ENCODE data around the gene VPS37D. TPM values are rescaled to one million over a fixed set of nuclear protein-coding genes. Genes with fewer than 3 reads are reported as not detected.
"Not testable (repeated sequence)": the region's sequence is repeated elsewhere in the genome, so short reads cannot be mapped to it uniquely, and the experiment has no call there.

VPS37D gene
- total and polyA plus RNA-seq, 7 donors: 0.60 to 8.7 (median 2.6) TPM; not detected in 1

- TF ChIP-seq POLR2A (IDR thresholded peaks at IDR 0.05) (no peak), POLR2AphosphoS5 (IDR thresholded peaks at IDR 0.05) (no peak), EP300 (IDR thresholded peaks at IDR 0.05) (no peak)
- TF ChIP-seq, protein P1, sequence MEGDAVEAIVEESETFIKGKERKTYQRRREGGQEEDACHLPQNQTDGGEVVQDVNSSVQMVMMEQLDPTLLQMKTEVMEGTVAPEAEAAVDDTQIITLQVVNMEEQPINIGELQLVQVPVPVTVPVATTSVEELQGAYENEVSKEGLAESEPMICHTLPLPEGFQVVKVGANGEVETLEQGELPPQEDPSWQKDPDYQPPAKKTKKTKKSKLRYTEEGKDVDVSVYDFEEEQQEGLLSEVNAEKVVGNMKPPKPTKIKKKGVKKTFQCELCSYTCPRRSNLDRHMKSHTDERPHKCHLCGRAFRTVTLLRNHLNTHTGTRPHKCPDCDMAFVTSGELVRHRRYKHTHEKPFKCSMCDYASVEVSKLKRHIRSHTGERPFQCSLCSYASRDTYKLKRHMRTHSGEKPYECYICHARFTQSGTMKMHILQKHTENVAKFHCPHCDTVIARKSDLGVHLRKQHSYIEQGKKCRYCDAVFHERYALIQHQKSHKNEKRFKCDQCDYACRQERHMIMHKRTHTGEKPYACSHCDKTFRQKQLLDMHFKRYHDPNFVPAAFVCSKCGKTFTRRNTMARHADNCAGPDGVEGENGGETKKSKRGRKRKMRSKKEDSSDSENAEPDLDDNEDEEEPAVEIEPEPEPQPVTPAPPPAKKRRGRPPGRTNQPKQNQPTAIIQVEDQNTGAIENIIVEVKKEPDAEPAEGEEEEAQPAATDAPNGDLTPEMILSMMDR (IDR thresholded peaks at IDR 0.05): no peak
- intact Hi-C loops (cut with DNase I): no loop called here
- Histone ChIP-seq H3K27ac (no peak overlapping the region), H3K27me3 (no peaks in the 10 kb centered on the region), H3K36me3 (no peaks in the 10 kb centered on the region), H3K9me3 (no peaks in the 10 kb centered on the region), H3K4me1 (peaks cover 0 to 21% (median 20%) of the 10 kb centered on the region in 4 donors), H3K4me3 (no peak overlapping the region)
- no peak for DNase-seq
- 41 to 56% methylated on average over 12 of the region's 12 CpGs for WGBS, 2 donors
Observed at GRCh38 chr7:73671322-73671661, 3.7 kb downstream of the VPS37D start.

DNA sequence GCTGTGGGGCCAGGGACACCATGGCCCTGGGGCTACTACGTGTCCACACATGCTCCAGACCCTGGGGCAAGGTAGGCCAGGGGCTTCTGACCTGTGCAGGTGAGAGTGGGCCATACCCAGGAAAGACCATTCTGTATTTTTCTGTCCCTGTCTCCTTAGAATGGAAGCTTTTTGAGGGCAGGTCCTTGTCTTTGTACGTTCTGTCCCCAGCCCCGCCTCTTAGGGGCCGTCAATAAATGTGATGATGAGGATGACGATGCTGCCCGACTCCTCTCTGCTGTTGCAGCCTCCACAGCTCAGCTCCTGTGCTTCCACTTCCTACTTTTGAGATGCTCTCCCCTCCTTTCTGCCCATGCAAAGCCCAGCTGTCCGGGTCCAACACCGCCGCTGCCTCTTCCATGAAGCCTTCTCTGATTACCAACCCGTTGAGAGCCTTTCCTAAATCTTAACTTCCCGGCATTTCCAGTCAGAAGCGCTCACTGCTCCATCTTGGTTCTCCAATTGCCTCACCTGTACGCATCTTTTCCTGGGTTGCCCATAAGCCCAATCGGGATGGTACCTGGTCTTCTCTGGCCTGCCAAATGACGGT is 4.3 kb downstream of the VPS37D start:
- 88 to 95% methylated on average over 15 of the region's 15 CpGs for WGBS, 2 donors
- intact Hi-C loops (cut with DNase I): no loop called here
- Histone ChIP-seq H3K27me3 (no peaks in the 10 kb centered on the region), H3K27ac (no peak overlapping the region), H3K9me3 (no peaks in the 10 kb centered on the region), H3K36me3 (no peaks in the 10 kb centered on the region), H3K4me3 (no peak overlapping the region), H3K4me1 (peaks cover 0 to 21% (median 20%) of the 10 kb centered on the region in 4 donors)
- DNase-seq: no peak
- TF ChIP-seq, protein P1 (IDR thresholded peaks at IDR 0.05): no peak
- no peak for TF ChIP-seq POLR2AphosphoS5 (IDR thresholded peaks at IDR 0.05)
- no peak for TF ChIP-seq EP300 (IDR thresholded peaks at IDR 0.05)

DNA sequence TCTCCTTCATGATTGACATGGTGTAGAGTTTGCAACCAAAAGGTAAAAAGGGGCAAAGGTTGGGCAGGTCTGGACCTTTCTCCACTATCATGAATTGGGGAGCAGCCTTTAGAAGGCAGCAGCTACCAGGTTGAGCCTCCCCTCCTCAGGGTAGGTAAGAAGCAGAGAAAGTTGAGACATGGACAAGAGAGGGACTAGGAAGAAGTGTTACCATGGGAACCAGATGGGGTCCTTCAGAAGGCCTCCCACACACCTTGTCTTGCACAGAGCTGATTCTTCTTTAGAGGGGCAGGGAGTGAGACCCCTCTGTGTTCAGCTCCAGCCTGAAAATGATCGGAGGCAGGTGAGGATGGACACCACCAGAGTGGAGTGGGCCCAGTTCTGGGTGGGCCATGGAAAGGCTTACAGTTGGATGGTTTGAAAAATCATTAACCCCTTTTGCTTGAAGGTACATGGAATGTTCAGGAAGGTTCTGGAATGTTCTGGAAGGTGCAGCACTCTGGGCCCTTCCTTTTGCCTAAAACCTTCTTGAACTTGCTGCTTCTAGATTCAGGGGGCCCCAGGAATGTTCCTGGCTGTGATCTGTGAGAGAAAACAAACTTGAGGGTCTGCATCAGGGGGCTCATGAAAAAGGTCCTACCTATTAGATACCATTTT is 7.0 kb downstream of the VPS37D start:
- Histone ChIP-seq H3K27me3 (no peaks in the 10 kb centered on the region), H3K9me3 (no peaks in the 10 kb centered on the region), H3K36me3 (peaks cover 0 to 21% (median 0%) of the 10 kb centered on the region in 4 donors), H3K4me3 (no peak overlapping the region), H3K4me1 (peaks cover 0 to 7% (median under 1%) of the 10 kb centered on the region in 4 donors), H3K27ac (no peak overlapping the region)
- no peak for DNase-seq
- TF ChIP-seq EP300 (IDR thresholded peaks at IDR 0.05) (no peak), POLR2AphosphoS5 (IDR thresholded peaks at IDR 0.05) (no peak), POLR2A (IDR thresholded peaks at IDR 0.05) (no peak)
- TF ChIP-seq, protein P1 (IDR thresholded peaks at IDR 0.05): no peak
- WGBS, 2 donors: 91 to 97% methylated on average over 1 of the region's 1 CpG
- intact Hi-C loops (cut with DNase I): no loop called here

DNA sequence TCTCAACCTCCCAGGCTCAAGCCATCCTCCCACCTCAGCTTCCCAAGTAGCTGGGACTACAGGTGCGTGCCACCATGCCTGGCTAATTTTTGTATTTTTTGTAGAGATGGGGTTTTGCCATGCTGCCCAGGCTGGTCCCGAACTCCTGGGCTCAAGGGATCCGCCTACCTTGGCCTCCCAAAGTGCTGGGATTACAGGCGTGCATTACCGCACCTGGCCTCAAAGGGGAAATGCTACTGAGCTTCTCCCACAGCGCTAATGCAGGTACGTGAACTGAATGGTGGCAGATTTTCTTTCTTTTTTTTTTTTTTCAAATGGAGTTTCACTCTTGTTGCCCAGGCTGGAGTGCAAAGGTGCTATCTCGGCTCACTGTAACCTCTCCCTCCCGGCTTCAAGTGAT is 8.4 kb downstream of the VPS37D start:
- intact Hi-C loops (cut with DNase I); H3K4me3 ChIP-seq; H3K9me3 ChIP-seq; DNase-seq; H3K27me3 ChIP-seq; H3K27ac ChIP-seq: not testable (repeated sequence)
- Histone ChIP-seq H3K4me1 (peaks cover 0 to 20% (median 10%) of the 10 kb centered on the region in 4 donors), H3K36me3 (peaks cover 0 to 25% (median 0%) of the 10 kb centered on the region in 4 donors)
- WGBS, 2 donors: 53 to 83% methylated on average over 9 of the region's 9 CpGs

DNA sequence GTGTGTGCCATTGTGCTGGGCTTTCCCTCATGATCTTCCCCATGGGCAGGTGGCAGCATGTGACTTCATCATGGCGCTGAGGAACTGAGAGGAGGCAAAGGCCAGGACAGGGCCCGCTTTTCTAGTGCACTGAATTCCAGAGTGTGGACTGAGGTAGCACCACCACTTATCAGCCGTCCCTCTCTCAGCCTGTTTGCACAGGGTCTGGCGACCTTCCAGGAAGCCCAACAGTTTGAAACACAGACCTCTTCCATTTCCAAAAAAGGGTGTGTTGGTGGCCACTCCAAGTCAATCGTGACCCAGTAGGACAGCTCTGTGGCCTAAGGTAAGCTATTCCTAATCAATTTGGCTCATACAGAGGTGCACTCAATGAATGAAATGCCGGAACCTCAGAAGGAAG is 11.2 kb downstream of the VPS37D start:
- Histone ChIP-seq H3K27me3 (no peaks in the 10 kb centered on the region), H3K4me3 (no peak overlapping the region), H3K4me1 (peaks cover 0 to 35% (median 29%) of the 10 kb centered on the region in 4 donors), H3K27ac (no peak overlapping the region), H3K9me3 (no peaks in the 10 kb centered on the region), H3K36me3 (peaks cover 0 to 25% (median 0%) of the 10 kb centered on the region in 4 donors)
- no peak for TF ChIP-seq EP300 (IDR thresholded peaks at IDR 0.05)
- no peak for TF ChIP-seq POLR2AphosphoS5 (IDR thresholded peaks at IDR 0.05)
- no peak for TF ChIP-seq POLR2A (IDR thresholded peaks at IDR 0.05)
- TF ChIP-seq, protein P1 (IDR thresholded peaks at IDR 0.05): no peak
- WGBS, 2 donors: 88 to 92% methylated on average over 6 of the region's 6 CpGs
- intact Hi-C loops (cut with DNase I): no loop called here
- no peak for DNase-seq

All from sigmoid colon (tissue), 7 donors.